T1000 (cell line): ENCODE measurements around the gene ADAP1.

Experiments
- DNase-seq: peaks from one replicate; lab custom pipeline; 2025; ENCODE audit warnings: mixed read lengths; lab: John Stamatoyannopoulos, UW

Gene ADAP1

GRCh38 chr7:860149-860548 is 94.3 kb downstream of the ADAP1 start:
- DNase-seq: no peak

GRCh38 chr7:859359-860030 is 95.0 kb downstream of the ADAP1 start:
- DNase-seq: no peak

GRCh38 chr7:857661-858060 is 96.8 kb downstream of the ADAP1 start:
- DNase-seq: no peak

DNA sequence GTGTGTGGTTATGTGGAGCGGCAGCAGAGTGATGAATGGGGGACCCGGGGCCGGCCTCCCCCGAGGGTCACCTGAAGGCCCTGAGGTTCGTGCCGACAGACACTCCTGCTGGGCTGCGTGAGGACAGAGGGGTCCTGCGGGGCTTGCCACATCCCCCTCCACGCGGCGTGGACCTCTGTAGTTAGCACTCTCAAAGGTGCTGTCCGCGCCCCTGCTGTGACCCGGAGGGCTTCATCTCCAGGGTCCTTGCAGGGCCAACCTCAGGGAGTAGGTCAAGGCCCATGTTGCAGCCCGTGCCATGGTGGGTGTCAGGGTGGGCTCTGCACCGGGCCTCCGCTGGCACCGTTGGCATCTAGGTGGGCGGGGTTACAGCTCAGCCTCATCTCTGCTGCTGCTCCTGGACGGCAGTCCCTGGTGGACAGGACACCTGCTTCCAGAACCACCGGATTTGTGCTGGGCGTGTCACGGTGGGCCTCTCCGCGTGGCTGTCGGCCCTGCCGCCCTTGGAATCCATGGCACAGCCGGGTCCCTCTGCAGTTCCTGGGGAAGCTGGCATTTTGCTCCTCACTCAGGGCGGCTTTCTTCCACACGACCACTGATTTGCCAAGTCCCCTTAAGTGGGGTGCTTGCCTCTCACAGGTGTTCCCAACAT is 97.9 kb downstream of the ADAP1 start:
- no peak for DNase-seq

DNA sequence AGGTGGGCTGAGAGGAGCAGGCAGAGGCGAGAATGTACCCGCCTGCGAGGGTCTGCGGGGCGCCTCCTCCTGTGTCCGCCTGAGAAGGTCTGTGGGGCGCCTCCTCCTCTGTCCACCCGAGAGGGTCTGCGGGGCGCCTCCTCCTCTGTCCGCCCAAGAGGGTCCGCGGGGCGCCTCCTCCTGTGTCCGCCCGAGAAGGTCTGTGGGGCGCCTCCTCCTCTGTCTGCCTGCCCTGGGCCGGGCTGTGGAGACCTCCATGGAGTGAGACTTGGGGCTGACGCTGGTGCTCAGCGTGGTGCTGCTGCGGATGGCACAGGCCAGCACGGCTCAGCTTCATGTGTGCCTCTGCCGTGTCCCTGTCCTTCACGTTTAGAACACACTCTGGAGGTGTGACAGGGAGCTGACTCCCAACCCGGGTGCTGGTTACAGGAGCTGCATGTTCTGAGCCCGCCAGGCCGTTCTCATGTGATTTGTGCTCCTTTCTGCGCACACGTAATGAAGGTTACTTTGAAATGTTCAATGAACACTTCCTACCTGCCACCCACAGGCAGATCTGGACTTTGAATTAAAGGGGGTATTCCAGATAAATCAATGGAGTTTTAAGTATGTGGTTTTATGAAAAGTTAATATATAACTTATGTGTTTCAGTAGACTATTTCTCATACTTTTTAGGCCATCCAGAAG is 98.7 kb downstream of the ADAP1 start:
- DNase-seq: no peak

DNA sequence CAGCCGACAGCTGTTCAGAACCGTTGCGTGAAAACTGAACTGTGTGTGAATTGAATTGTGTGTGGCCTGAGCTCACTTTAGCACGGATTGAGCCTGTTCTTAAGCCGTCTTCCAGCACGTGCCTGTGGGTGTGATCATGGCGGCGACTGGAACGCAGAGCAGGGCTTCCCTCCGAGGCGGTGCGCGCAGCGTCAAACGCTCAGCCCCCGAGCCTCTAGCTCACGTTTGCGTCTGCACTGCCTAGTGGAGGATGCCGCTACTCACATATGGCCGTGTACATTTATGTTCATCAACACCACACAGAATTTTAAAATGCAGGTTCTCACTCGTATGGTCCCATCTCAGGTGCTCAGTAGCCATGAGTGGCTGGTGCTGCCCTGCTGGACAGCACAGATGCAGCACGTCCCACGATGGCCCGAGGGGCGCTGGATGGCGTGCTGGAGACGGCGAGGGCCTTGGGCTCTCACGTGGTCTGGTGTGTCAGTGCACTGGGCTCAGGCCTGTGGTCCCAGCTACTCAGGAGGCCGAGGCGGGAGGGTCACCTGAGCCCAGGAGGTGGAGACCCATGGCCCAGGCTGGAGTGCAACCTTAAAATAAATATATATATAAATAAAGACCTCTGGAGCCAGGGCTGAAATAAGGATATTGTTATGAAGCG is 100.2 kb downstream of the ADAP1 start:
- no peak for DNase-seq

GRCh38 chr7:853366-854117 is 100.9 kb downstream of the ADAP1 start:
- DNase-seq: no peak

DNA sequence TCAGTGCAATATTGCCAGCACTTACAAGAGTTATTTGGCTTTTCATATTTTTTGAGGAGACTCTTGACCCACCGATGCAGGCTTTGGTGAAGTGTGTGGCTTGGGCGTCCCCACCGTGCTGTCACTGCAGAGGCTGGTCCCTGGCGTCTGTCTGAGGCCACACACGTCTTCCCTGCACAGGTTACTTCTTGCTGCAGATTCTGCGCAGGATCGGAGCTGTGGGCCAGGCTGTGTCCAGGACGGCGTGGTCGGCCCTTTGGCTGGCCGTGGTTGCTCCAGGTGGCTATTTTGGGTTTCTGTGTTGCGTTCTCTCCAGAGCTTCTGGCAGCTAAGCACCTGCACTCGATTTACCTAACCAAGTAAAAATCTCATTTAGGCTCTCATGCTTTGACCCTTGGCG is 103.3 kb downstream of the ADAP1 start:
- DNase-seq: no peak

DNA sequence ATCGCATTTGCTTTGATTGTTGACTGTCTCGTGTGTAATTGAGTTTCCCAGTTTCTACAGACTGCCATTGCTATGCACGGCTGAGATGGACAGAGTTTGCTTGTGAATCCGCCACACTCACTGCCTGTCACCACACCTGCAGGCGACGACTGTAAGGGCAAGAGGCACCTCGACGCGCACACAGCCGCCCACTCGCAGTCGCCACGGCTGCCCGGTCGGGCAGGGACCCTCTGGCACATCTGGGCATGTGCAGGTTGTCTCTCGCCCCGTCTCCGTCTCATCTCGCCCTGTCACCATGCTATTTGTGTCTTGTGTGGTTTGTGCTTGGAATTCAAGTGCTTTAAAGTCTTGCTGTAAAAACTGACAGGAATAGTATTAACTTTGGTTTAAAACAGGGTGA is 104.7 kb downstream of the ADAP1 start:
- DNase-seq: no peak

- DNase-seq: no peak
These were observed 105.3 kb downstream of the ADAP1 start for GRCh38 chr7:849145-849544.
